ENCODE data around the gene F11. TPM values are rescaled to one million over a fixed set of nuclear protein-coding genes. Genes with fewer than 3 reads are reported as not detected.
A peak's percentile ranks its signal among the peaks of the same experiment; 100 is the strongest.

The F11 gene
- total and polyA plus RNA-seq, 2 of the 13 experiments (the other 11 are each of a cell fraction or from before 2014, with no cell fraction given) = 35.1 to 58.0 TPM

GRCh38 chr4:186265683-186266652 lies at the start of gene F11 (continued):
- no peak for TF ChIP-seq ZBTB43 (CRISPR knock-in tag; conservative IDR thresholded peaks at IDR 0.05)
- no peak for TF ChIP-seq BCLAF1 (IDR thresholded peaks at IDR 0.05)
- TF ChIP-seq SPEN (CRISPR knock-in tag; IDR thresholded peaks at IDR 0.05; ENCODE audit: low read depth) = peak; percentile 28; the same call in 1 of the 2 replicates
- TF ChIP-seq KAT8 (CRISPR knock-in tag; IDR thresholded peaks at IDR 0.05) = peak; percentile 53
- peak; percentile 82 for TF ChIP-seq ARID5B (CRISPR knock-in tag; IDR thresholded peaks at IDR 0.05)
- TF ChIP-seq ZNF703 (CRISPR knock-in tag; IDR thresholded peaks at IDR 0.05; ENCODE audit: borderline replicate concordance) = no peak
- TF ChIP-seq ZNF891 (CRISPR knock-in tag; IDR thresholded peaks at IDR 0.05) = no peak
- TF ChIP-seq ARID4A (CRISPR knock-in tag; IDR thresholded peaks at IDR 0.05; ENCODE audit: borderline replicate concordance) = peak; percentile 46; the same call in 1 of the 2 replicates
- peak; percentile 85 for TF ChIP-seq ARID3A (IDR thresholded peaks at IDR 0.05; ENCODE audit: low read depth, low read length)
- TF ChIP-seq POLR2AphosphoS5 (IDR thresholded peaks at IDR 0.05; ENCODE audit: low read depth, low read length) = peak; percentile 84
- peak; percentile 74; the same call in 1 of the 2 replicates for TF ChIP-seq FOXO1 (CRISPR knock-in tag; IDR thresholded peaks at IDR 0.05)
- TF ChIP-seq ZNF556 (CRISPR knock-in tag; IDR thresholded peaks at IDR 0.05; ENCODE audit: borderline replicate concordance) = no peak

Data from HepG2 (cell line).